C4-2B (cell line): ENCODE results near the gene STAC2.

ENCODE experiments used
- ZFX ChIP-seq: fragments of 450-650 bp; IDR thresholded peaks from 2 replicates; pipeline ENCODE4 v1.6.1; 2017
- TF ChIP-seq, protein P1 (sequence below): fragments of 450-650 bp; conservative IDR thresholded peaks from 2 replicates; pipeline ENCODE4 v1.5.1; 2017; ENCODE audit warnings: mild to moderate bottlenecking

DNA sequence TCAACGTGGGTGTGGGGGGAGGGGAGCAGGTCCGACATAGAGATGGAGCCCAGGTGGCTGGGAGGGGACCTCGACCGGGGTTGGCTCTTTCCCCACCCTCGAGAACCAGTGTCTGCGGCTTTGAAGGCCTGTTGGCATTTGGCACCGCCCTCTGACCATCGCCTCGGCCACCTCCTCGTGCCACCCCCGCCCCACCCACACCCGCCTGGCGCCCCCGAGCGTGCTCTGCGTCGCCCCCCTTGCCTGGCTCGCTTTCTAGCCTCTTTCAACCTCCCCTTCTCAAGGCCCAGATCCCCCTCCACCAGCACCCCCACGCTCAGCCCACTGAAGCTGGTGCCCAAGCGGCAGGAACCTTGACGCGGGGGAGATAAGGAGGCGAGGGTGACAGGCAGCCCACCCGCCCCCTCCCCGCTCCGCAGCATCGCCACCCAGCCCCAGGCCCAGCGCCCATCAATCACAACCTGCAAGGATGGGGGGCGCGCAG lies 28.9 kb downstream of the STAC2 start:
- TF ChIP-seq, protein P1, sequence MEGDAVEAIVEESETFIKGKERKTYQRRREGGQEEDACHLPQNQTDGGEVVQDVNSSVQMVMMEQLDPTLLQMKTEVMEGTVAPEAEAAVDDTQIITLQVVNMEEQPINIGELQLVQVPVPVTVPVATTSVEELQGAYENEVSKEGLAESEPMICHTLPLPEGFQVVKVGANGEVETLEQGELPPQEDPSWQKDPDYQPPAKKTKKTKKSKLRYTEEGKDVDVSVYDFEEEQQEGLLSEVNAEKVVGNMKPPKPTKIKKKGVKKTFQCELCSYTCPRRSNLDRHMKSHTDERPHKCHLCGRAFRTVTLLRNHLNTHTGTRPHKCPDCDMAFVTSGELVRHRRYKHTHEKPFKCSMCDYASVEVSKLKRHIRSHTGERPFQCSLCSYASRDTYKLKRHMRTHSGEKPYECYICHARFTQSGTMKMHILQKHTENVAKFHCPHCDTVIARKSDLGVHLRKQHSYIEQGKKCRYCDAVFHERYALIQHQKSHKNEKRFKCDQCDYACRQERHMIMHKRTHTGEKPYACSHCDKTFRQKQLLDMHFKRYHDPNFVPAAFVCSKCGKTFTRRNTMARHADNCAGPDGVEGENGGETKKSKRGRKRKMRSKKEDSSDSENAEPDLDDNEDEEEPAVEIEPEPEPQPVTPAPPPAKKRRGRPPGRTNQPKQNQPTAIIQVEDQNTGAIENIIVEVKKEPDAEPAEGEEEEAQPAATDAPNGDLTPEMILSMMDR, result no peak
- TF ChIP-seq ZFX, result no peak
